GM12874 (cell line): ENCODE results near the gene CAMKK1.

Source experiments
- TF ChIP-seq, protein P1 (sequence below): IDR thresholded peaks from 2 replicates; pipeline ENCODE4 v1.5.1; 2011; ENCODE audit warnings: low read depth, mild to moderate bottlenecking, control low read depth, low read length, moderate library complexity; ENCODE audit not compliant: insufficient read depth

CAMKK1 gene

DNA sequence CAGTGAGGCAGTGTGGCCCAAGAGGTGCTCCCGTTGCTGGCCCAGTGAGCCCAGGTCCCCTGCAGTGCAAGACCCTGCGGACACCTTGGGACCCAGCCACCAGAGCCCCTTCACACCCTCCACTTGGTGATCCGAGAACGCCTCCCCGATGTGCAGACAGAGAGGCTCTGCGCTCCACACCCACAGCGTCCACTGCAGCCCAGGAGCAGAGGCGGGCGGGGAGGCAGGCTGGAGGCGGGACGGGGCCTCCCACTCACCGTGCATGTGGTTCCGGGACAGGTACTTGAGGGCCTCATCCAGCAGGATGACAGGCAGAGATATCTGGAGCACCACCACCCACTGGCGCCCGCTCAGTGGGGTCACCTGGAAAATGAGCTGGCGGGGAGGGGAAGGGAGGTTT, 35.6 kb upstream of the CAMKK1 start:
- TF ChIP-seq, protein P1, sequence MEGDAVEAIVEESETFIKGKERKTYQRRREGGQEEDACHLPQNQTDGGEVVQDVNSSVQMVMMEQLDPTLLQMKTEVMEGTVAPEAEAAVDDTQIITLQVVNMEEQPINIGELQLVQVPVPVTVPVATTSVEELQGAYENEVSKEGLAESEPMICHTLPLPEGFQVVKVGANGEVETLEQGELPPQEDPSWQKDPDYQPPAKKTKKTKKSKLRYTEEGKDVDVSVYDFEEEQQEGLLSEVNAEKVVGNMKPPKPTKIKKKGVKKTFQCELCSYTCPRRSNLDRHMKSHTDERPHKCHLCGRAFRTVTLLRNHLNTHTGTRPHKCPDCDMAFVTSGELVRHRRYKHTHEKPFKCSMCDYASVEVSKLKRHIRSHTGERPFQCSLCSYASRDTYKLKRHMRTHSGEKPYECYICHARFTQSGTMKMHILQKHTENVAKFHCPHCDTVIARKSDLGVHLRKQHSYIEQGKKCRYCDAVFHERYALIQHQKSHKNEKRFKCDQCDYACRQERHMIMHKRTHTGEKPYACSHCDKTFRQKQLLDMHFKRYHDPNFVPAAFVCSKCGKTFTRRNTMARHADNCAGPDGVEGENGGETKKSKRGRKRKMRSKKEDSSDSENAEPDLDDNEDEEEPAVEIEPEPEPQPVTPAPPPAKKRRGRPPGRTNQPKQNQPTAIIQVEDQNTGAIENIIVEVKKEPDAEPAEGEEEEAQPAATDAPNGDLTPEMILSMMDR: no peak

DNA sequence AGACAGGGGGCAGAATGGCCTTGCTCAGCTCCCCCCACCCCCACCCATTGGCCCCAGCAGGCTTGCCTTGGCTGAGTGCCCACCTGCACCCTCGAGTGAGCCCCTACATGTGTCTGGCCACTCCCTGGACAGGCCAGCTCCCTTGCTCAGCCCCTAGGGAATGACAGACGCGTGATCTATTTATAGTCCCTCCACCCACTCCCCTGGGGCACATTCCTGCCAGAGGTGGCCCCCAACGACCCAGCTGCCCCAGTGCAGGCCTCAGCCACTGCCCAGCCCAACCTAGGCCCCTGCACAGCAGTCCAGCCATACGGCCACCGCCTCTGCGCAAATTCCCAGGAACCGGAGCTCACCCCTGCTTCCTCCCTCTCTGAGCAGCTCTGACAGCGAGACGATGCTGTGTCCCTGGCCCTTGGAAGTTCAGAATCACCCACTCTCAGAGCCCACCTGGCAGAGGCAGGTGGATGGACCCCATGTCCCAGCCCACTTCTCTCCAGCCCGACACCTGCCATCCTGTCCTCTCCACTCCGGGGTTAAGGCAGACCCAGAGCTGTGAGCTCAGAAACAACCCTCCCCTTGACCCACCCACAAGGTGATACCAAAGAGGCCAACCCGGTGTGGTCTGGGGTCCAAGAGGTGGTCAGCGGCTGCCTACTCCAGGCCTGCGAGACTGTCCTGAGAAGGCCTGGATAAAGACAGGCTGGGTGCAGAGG, 34.9 kb upstream of the CAMKK1 start:
- TF ChIP-seq, protein P1: no peak

DNA sequence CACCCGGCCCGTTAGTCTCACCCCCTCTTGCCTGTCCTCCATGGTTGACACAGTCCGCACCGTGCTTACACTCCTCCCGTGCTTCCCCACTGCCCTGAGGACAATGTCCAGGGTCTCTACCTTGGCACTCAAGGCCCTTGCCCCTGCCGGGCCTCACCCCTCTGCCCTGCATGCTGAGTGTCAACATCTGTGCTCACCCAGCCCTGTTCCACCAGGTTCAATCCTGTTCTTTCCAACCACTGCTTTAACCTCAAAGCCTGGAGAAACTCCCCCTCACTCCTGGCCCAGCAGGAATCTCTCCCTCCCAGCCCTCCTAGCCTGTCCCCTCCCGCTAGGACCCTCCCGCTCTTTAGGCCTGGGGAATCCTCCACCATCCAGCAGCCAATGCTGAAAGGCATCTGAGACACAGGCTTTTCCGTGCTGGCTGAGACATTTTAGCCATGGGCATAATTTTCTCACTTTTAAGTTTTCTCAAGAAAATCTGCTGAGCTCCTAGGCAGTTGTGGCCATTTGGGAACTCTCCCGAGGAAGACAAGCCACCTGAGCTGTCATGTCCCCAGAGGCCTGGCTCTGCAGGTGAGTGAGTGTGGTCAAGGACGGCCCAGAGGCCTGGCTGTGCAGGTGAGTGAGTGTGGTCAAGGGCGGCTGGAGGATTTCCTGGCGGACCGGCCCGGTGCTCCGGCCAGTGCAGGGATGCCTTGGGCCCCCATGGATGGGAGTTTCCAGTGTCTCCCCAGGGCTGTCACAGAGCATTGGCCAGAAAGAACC, 34.2 kb upstream of the CAMKK1 start:
- TF ChIP-seq, protein P1: no peak

DNA sequence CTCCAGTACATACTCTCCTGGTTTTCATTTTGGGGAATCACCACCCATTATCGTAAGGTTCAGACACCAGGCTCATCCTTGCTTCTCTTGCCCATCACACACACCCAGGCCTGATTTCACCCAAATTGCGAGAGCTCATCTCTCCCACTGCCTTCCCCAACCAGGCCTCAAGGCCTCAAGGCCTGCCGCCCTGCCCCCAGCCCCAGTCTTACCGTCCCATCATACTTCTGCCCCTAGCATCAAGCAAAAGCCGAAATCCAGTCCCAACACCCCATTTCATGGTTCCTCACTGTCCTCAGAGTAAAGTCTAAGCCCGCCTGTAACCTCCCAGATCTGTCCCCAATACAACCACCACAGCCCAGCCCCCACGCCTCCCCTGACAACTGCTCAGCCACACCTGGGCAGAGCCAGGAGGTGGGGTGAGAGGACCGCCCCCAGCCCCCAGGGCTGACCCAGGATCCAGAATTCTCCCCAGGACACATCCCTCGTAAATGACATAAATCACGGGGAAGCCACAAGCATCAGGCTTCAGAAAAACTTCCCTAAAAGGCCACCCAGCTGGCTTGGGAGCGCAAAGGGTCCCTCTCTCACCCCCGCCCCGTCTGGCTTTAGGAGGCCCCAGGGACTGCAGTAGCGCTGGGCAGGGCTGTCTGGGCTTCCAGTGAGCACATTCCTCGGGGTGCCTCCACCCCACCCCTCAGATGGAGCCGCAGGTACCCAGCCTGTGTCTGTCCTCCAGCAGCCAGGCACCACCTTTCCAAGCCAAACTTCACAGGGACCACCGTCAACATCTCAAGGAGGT, 33.0 kb upstream of the CAMKK1 start:
- TF ChIP-seq, protein P1: no peak

DNA sequence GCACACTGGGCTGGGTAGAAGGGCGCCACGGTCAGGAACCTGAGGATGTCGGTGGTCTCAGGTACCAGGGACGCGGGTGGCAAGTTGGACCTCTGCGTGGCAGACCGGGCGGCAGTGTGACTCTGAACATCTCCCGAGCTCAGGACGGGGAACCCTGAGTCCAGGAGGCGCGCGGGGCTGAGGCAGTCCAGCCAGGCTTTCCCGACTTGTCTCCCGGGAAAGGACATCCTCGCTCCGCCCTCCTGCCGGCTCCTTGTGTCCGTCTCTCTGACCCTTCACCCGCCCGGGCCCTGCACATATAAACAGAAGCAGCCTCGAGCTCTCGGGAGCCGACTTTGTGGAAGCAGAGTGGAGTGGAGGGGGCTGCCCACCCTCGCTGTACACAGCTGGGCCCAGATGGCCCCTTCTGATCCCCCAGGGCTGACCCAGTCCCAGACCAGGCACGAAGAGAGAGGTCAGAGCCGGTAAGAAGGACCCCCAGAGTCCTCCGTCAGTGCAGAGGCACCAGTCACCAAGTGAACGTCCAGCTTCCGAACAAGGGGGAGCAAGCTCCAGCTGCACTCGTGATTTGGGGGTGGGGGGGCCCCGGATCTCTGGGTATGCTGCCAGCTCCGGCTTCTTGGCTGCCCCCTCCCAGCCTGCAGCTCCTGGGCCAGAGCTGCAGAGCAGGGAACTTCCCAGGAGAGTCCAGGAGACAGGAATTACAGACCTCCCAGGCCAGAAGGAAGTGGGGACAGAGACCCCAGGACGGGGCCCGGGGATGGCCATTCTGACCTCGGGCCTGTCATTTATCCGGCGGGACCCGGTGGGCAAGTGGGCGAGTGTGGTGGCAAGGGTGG, 31.9 kb upstream of the CAMKK1 start:
- TF ChIP-seq, protein P1: no peak

DNA sequence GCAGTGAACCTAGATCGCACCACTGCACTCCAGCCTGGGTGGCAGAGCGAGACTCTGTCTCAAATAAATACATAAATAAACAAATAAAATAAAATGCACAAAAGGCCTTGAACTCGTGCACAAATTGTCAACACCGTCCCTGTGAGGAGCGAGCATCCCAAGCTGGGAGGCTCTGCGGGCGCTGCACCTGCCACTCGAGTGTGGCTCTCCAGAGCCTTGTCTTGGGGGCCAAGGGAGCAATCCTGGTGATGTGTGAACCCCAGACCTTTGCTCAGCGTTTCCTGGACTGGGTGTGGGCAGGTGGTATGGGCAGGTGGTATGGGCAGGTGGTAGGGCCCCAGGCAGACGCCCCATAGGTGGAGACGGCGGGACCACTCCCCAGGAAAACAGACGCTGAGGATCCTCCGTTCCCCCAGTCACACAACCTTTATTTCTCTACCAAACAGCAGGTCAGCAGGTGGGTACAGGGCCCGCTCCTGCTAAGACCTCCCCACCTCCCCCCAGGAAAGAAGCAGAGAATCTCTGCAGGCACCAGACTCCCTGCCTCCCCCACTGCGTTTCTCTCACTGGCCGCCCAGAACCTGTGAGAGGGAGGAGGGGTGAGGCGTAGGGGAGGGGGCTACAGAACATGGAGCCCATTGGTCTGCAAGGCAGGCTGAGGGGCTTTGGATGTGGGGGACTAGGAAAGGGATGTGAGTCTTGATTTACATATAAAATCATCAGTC, 30.8 kb upstream of the CAMKK1 start:
- TF ChIP-seq, protein P1: no peak
